GM21447 (cell line): Measurements from ENCODE around the gene VPS54.

Experiments
- ATAC-seq: cut with Tn5 transposase; IDR thresholded peaks from one replicate; pipeline ENCODE4 v1.9.1; 2021; ENCODE audit not compliant: unreplicated experiment

Gene VPS54, protein sequence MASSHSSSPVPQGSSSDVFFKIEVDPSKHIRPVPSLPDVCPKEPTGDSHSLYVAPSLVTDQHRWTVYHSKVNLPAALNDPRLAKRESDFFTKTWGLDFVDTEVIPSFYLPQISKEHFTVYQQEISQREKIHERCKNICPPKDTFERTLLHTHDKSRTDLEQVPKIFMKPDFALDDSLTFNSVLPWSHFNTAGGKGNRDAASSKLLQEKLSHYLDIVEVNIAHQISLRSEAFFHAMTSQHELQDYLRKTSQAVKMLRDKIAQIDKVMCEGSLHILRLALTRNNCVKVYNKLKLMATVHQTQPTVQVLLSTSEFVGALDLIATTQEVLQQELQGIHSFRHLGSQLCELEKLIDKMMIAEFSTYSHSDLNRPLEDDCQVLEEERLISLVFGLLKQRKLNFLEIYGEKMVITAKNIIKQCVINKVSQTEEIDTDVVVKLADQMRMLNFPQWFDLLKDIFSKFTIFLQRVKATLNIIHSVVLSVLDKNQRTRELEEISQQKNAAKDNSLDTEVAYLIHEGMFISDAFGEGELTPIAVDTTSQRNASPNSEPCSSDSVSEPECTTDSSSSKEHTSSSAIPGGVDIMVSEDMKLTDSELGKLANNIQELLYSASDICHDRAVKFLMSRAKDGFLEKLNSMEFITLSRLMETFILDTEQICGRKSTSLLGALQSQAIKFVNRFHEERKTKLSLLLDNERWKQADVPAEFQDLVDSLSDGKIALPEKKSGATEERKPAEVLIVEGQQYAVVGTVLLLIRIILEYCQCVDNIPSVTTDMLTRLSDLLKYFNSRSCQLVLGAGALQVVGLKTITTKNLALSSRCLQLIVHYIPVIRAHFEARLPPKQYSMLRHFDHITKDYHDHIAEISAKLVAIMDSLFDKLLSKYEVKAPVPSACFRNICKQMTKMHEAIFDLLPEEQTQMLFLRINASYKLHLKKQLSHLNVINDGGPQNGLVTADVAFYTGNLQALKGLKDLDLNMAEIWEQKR

DNA sequence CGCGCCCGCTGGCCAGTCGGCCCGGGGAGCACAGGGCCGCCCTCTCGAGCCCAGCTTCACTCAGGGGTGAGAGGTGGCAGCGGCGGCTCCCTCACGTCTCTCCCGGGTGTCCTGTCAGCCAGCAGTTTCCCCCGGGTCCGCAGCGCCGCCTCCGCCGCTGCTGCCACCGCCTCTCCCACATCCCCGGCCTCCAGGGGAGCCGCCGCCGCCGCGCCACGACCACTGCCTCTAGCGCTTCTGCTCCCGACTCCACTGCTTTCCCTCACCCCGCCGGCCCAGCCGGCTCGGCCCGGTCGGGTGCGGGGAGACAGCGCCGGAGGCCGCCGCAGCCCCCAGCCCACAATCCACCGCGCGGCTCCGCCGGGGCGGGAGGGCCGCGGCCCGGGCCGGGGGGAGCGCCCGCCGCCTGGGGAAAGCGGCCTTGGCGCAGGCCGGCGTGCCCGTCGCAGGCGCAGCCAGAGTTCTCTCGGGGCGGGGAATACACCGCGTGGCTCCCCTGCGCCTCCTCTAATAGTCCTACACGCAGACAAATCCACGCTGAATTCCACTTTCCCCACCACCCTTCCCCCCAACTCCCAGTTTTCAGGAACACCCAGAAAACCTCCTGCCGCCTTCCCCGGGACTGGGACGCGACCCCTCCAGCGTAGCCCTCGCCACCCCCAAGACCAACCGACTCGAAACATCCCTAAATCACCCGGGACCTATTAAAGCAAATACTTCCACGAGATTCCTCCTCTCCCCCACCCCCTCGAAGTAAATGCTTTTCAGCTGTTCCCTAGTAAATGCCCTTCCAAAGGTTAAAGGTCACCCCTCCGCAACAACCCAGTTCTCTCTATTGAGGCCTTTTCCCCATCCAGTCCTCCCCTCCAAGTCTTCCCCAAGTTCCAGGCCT is at the start of gene VPS54:
Gene VPS54, minus strand, starts transcription at position 346 of the 892 bp plus-strand sequence. CDS start 35,429 bp downstream, outside the sequence.
- ATAC-seq, result peak; percentile 55

DNA sequence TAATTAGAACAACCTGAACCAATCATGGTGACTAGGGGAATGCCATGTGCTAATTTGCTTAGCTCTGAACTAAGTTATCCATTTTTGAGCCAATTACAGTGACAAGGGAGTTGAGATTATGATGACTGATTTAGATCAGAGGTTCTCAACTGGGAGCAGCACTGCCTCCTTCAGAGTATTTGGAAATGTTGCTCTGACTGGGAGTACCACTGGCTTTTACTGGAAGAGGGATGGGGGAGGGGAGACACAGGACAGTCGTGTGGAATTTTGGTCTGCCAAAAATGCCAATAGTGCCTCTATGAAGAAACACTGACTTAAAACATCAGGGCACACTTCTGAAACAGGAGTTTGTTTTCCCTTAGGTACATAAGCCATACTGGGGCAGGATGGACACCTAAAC is 48.1 kb upstream of the VPS54 start:
- no peak for ATAC-seq

DNA sequence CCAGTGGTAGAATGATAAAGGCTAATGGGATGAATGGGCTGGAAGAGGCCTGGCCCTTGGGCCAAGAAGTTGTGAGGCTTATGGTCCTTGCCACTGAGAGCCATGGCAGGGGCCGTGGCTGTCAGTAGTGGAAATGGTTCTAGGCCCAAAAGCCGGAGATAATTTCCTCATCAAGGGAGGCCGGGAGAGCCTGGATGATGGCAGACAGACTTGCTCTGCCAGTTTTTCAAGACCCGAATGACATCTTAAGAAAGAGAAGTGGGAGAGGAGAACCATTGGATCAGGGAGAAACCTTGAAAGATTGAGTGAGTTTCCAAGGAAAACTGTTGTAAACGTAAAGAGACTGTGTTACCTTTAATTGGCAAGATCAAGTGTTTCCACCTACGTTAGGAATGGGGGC is 46.3 kb upstream of the VPS54 start:
- ATAC-seq, result no peak

DNA sequence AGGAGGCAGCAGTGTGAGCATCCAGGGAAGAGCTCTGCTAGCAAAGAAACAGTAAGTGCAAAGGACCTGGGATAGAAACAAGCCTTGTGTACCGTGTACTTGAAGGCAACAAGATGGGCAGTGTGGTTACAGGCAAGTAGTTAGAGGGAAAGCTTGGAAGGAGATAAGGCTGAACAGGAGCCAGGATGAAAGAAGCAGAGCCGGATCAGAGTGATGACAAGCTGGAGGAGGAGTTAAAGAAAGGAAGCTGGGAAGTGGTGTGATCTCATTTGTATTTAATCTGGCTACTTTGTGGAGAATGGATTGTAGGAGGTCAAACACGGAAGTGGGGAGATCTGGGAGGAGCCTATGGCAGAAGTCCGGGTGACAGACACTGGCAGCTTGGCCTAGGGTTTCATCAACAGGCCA is 44.7 kb upstream of the VPS54 start:
- ATAC-seq, result no peak

DNA sequence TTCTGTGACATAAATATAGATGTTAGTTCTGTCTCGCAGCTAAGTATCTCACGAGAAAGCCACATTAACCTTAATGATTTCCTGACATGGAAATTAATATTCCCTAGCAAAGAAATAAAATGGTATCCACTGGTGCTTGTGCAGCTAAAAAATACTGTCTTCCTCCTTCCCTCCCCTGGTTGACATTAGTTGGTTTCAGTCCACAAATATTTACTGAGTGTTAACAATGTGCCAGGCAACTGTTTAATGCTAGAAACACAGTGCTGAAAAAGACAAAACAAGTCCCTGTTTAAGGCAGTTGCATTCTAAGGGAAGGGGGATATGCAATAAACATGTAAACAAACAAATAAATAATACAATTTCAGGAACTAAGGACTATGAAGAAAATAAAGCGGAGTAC is 44.2 kb upstream of the VPS54 start:
- no peak for ATAC-seq

DNA sequence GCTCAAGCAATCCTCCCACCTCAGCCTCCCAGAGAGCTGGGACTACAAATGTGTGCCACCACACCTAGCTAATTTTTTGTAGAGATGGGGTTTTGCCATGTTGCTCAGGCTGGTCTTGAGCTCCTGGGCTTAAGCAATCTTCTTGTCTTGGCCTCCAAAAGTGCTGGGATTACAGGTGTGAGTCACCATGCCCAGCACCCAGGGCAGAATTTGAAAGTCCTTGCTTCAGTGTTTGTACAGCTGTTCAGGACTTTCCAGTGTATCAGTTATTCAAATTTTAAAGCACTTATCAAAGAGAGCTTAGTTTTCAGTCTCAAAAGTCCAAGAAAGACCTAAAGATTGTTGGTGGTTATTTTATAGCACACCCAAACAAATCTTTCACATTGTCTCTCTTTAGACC is 43.6 kb upstream of the VPS54 start:
- ATAC-seq, result no peak

DNA sequence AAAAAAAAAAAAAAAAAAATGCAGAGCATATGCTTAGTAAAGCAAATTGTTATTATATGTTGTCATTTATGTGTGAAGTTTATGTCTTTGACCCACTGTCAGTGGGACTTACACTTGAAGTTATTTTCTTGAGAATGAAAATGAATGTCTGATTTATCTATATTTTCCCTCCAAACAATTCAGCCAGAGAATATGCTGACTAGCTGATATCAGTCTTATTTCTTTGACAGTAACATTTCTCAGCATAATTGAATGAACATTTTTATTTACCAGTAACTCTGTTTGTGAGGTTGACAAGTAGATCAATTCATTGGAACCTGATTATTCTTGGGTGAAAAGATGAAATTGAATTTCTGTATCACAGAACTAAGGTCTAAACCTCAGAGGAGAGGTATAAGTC is 40.0 kb upstream of the VPS54 start:
- no peak for ATAC-seq

DNA sequence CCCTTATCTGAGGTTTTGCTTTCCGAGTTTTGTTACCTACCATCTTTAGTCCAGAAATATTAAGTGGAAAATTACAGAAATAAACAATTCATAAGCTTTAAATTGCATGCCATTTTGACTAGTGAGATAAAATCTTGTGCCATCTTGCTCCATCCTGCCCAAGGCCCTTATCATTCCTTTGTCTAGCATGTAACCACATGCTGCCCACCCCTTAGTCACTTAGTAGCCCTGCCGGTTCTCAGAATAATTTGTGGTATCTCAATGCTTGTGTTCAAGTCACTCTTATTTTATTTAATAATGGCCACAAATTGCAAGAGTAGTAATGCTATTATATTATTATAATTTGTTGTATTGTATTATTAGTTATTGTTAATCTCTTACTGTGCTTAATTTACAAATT is 36.8 kb upstream of the VPS54 start:
- ATAC-seq, result no peak

DNA sequence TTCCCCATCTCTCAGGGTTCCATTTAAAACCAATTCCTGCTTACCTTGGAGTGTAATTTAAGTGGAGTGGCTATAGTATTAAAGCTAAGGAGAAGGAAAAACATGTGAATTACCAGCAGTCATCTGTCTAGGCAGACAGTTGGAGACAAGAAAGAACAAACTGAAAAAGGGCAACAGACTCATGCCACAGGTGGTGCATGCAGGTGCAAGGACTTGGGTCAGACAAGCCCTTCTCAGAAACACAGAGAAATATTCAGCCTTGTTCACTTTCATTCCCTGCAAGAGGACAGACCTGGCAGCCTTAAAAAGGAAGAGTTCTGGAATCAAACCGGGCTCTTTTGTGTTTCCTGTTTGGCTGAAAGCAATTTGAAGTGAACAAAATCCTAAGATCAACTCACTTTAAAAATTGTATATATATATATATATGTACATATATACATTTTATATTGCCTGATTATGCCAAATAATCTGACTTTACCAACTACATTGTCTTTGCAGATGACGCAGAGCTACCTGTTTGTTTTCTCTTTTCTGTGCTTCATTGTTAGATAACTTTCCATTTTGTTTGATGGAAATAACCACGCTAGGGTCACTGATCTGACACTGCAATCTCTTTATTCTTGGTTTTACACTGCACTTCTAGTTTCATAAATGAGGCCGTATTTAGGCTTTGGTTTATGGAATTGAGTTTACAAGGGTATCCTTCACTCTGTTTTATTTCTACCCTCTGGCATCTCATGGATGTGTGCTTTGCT is 35.1 kb upstream of the VPS54 start:
- no peak for ATAC-seq

DNA sequence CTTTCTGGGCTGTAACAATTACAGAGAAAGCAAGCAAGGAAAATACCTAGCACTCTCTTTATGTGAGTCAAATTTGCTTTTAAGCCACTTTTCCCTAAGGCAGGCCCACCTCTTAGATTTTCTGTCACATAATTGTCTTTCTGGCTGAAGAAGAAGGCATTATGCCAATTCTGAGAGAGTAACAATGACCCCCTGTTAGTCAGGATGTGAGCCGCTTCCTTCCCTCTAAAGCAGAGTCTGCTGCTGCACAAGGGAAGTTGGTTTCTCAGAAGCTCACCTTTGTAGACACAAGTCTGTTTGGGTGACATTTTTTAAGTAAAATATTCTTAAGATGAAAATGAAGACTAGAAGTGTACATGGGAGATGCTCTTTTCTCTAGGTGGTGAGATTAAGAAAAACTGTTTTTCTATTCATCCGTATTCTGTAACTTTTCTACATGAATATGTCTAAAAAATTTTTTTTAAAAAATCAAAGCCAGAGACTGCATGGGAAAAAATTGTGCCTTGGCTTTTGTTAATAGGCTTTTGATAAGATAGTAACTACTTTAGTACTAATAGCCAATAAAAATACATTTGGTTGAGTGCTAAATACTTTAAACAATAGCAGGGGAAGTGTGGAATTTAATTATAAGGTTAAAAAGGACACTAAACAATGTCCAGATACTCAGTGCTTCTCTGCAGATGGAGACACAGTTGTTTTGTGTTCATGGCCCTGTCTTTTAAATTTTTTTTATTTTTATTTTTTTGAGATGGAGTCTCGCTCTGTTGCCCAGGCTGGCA is 33.4 kb upstream of the VPS54 start:
- ATAC-seq, result no peak

DNA sequence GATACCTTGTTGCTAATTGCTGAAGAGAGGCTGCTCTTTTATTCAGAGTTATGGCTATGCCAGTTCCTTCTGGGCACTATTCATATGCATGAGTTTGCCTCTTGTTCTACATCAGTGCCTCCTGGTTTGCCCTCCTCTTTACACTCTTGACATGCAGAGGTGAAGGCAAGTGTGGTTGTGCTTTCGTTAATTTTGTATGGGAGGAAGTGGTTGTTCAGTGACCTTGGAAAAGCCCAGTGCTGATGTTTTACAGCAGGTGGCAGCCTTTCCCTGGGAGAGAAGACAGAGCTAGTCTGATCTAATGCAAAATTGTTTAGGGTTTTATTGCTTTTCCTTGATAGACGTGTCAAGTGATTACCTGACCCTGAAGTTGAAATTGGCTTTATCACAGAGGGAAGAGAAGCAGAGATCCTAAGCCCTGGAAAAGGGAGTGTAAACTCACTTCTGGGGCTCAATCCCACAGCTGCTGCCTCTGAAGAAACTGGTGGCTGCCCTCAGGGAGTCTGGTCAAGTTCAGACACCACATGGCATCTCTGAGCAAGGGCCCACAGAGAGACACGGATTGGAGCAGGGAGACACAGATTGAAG is 30.5 kb upstream of the VPS54 start:
- peak; percentile 87 for ATAC-seq

DNA sequence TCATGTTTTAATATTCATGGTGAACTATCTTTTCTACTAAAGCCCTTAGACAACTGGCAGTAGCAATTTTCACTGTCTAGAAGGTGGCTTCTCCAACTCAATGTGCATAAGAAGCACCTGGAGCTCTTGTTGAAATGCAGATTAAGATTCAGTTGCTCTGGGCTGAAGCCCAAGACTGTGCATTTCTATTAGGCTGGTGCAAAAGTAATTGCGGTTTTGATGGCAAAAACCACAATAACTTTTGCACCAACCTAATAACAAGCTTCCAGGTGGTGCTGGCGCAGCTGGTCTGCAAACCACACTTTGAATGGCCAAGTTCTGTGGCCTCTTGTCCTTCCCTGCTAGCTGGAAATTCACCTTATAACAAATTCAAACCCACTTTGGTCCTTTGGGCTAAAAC is 26.7 kb upstream of the VPS54 start:
- ATAC-seq, result no peak

DNA sequence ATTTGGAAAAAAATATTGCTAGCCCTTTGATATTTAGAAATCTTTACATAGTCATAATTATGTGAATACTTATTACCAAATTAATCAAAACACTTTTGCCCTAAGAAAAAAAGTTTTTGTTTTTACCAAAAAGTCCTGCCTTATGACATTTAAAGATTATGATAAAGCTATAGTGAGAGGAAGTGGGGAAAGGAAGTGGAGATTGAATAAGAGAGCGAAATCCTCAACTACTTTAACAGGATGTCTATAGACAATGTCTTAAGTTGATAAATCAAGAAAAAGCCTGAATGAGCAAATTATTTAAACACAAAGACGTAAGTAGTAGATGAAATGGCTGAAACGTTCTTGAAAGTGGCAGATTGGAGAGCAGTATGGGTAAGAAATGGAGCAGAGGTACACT is 20.9 kb upstream of the VPS54 start:
- no peak for ATAC-seq

DNA sequence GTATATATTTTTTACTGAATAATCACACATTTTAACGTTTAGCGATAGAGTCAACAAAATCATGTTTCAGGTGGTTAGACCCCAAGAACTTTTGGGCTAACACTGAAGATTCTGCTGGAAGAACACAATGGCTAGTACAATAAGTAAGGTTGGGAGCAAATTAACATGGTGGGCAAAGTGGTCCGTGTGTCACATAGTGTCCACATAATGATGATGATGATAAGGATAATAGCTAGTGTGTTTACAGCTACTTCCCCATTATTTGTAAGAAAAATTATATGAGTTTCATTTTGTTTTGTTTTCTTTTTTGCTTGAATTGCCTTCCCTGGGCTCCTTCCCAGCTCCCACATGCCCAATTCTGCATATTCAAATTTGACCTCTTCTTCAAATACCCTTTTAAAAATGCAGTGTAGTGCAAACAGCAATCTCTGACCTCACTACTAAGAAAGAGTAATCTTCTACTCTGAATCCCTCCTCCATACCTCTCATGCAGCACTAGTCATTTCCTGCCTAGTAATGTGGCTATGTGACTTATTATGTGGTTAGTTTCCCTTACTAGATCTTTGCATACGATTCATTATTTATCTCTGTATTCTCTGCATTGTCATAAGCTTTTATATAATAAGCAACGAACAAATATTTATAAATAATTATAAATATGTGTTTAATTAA is 16.9 kb upstream of the VPS54 start:
- ATAC-seq, result peak; percentile 99

DNA sequence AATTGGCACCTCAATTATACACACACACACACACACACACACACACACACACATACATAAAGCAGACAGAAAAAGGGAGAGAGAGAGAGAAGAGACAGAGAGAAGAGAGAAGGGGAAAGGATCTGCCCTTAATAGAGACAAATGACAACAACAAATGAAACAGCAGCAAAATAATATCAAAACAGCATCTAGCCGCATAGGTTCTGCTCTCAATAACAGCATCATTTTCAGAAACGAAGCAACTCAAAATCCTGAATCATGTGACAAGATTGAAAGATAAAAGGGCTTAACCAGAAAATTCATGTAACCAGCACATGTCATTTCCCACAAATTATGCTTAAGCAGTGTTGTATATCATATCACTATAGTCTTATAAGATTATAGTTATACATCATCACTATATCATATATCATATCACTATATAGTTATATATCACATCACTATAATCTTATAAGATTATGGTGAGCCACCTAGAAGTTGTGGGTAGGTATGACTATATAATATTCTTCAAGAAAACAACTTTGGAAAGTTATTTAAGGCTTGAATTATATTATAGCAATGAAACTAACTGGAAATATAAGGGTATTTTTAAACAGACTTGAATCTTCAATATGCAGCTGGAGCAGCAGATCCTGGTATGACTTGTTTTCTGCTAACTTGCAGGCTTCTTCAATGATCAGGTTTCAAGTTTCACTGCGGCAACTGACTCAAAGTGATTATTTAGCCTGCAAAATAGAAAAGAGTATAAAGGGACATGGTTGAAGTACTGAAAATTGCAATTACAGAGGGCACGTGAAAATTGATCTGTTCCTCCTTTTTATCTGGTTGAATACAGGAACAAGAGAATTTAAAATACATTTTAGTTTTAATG is 16.1 kb upstream of the VPS54 start:
- ATAC-seq, result no peak

DNA sequence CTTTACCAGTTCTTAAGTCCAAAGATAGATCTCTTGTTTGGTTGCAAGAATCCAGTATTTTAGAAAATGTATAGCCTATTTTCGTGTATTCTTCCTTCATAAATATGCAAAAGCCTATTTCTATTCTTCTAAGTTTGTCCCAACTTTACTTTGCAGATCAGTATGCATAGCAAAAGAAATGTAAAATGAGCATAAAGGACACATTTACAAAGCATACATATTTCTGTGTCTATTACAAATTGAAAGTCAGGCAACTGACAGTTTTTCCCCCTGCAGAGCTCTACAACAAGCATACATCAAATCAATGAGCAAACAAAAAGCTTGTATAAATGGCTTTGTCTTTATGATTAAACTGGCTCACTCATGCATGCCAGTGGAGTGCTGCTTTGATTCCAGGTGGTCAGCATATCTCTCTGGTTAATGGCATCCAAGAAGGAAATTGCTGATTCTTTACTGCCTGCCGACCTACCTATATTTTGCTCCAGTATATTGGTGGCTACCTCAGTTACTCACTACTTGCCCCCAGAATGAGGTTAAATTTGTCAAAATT is 10.0 kb upstream of the VPS54 start:
- no peak for ATAC-seq

DNA sequence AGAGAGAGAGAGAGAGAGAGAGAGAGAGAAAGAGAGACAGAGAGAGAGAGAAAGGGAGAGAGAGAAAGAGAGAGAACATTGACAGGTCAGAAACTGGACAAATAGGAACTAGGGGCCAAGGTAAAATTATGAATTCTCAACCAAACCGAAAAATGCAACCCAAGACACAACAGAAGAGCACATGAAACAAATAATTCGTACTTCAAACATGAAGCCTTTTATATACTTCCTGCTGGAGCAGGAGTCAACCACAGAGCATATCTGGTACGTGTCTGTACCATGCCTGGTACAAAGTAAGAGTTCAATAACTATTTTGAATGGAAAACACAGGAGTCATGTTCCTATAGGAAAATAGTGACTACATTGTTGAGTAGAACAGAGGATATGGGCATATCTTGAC is 6.5 kb upstream of the VPS54 start:
- ATAC-seq, result no peak
